GM12892 (cell line): ENCODE measurements around the gene EIF5AL1.
"Not testable (repeated sequence)": the region's sequence is repeated elsewhere in the genome, so short reads cannot be mapped to it uniquely, and the experiment has no call there.

Experiments used
- POLR2A ChIP-seq: IDR thresholded peaks from 2 replicates; pipeline ENCODE4 v1.6.1; 2011; ENCODE audit warnings: low read depth, low read length, control low read depth
- POLR2AphosphoS5 ChIP-seq: IDR thresholded peaks from 2 replicates; pipeline ENCODE4 v1.6.1; 2011; ENCODE audit warnings: low read depth, low read length, control low read depth

DNA sequence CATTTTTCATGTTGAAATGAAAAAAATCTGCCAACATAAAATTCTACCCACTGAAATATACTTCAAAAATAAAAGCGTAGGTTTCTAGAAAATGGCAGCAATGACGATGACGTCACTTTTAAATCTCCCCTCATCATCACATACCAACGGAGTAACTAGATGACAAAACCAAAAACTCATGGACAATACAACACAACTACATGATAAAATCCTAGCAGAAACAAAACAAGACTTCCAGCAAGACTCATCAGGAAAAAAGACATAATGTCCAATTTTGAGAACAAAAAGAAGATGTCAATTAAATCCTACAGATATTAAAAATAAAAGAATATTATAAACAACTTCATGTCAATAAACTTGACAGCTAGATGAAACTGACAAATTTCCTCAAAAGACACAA is 15.9 kb downstream of the EIF5AL1 start:
- not testable (repeated sequence) for TF ChIP-seq POLR2A, POLR2AphosphoS5
